GM10266 (cell line): ENCODE measurements around the gene CCDC82.

Experiments used
- DNase-seq: peaks from one replicate; pipeline ENCODE4 v3.0.0; 2012; ENCODE audit errors: extremely low spot score
- TF ChIP-seq, protein P1 (sequence below): IDR thresholded peaks from 2 replicates; pipeline ENCODE4 v1.5.1; 2012; ENCODE audit warnings: mild to moderate bottlenecking, low read depth; ENCODE audit not compliant: control insufficient read depth, insufficient read depth; ENCODE audit errors: missing control alignments

CCDC82 gene

GRCh38 chr11:96314326-96315020 is 75.2 kb downstream of the CCDC82 start:
- TF ChIP-seq, protein P1, sequence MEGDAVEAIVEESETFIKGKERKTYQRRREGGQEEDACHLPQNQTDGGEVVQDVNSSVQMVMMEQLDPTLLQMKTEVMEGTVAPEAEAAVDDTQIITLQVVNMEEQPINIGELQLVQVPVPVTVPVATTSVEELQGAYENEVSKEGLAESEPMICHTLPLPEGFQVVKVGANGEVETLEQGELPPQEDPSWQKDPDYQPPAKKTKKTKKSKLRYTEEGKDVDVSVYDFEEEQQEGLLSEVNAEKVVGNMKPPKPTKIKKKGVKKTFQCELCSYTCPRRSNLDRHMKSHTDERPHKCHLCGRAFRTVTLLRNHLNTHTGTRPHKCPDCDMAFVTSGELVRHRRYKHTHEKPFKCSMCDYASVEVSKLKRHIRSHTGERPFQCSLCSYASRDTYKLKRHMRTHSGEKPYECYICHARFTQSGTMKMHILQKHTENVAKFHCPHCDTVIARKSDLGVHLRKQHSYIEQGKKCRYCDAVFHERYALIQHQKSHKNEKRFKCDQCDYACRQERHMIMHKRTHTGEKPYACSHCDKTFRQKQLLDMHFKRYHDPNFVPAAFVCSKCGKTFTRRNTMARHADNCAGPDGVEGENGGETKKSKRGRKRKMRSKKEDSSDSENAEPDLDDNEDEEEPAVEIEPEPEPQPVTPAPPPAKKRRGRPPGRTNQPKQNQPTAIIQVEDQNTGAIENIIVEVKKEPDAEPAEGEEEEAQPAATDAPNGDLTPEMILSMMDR, result no peak
- DNase-seq, result no peak

- DNase-seq, result no peak
- TF ChIP-seq, protein P1, result no peak
Observed at GRCh38 chr11:96313163-96313562, 76.5 kb downstream of the CCDC82 start.

DNA sequence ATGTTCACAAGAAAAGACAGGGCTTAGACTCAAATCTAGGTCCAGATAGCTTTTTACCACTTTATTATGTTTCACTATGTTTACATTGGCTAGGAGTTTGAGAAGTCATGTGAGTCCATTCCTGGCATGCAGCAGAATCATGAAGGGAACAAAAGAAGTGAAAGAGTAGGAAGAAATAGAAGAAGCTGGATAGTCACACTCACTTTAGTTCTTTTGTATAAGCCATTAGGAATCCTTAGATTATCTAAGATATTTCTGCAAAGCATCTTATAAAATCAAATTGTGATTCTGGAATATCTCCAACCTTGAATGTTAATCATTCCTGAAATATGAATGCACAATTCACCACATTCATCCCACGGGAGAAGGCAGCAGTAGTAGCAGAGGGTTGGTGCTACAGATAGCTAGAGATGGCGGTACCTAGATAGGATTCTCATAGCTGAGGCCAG is 78.6 kb downstream of the CCDC82 start:
- no peak for DNase-seq
- TF ChIP-seq, protein P1, result no peak

DNA sequence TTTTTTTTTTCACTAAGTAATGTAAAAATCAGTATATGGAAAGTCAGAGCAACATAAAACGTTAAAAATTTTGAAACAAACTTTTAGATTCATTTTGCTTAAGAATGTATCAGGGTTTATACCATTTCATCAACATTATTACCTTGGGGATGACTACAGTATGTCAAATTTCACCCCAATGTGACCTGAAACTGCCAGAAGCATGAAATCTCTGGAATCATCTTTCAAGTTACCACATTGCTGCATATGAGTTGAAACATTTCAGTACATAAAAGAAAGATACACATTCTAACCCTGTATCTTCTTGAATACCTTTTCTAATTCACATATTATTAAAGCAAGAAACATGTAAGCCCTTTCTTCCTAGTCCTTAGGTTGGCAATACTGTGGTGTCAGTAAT is 79.5 kb downstream of the CCDC82 start:
- no peak for DNase-seq
- TF ChIP-seq, protein P1, result no peak

DNA sequence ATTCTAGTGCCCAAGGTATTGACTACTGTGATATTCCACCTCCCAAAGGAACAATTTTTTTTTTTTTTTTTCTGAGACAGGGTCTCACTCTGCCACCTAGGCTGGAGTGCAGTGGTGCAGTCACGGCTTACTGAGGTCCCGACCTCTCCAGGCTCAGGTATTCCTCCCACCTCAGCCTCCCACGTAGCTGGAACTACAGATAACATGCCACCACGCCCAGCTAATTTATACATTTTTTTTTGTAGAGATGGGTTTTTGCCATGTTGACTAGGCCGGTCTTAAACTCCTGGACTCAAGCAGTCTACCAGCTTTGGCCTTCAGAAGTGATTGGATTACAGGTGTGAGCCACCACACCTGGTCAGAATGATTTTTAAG is 80.1 kb downstream of the CCDC82 start:
- DNase-seq, result no peak
- TF ChIP-seq, protein P1, result no peak

DNA sequence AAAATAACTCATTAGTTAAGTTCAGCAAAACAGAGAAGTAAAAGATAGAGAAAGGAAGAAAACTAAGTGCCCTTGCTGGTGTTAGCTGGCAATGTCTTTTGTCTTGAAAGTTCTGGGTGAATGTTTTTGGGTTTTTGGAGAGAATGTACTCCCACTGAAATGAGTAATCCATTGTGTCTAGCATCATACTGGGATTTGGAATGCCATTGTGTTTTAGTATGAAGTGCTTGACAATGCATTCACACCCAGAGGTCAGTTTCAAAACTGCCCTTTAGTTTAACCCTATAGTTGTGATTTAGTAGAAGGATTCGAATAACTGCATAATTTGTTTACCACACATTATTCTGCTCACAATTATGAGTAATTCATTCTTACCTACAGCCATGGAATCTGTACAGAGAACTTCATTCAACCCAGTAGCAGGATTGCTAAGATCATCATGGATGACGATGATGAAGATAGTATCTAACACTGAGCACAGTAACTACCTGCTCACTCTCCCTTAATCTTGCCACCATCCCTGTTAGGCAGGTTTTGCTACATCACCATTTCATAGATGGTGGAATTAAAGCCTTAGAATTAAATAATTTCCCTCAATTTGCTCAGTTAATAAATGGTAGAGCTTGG is 80.6 kb downstream of the CCDC82 start:
- TF ChIP-seq, protein P1, result no peak
- no peak for DNase-seq

- TF ChIP-seq, protein P1, result no peak
- no peak for DNase-seq
Observed at GRCh38 chr11:96307776-96308140, 82.0 kb downstream of the CCDC82 start.
